CD4-positive, alpha-beta T cell treated with Interleukin-1 beta for 1 hour (primary cell): ENCODE measurements around the gene PITRM1.
"Not testable (repeated sequence)": the region's sequence is repeated elsewhere in the genome, so short reads cannot be mapped to it uniquely, and the experiment has no call there.

Experiments
- DNase-seq, 2 donors: peaks; one replicate each; pipeline ENCODE4 v3.0.0-alpha.2; 2020 to 2022

Gene PITRM1, protein sequence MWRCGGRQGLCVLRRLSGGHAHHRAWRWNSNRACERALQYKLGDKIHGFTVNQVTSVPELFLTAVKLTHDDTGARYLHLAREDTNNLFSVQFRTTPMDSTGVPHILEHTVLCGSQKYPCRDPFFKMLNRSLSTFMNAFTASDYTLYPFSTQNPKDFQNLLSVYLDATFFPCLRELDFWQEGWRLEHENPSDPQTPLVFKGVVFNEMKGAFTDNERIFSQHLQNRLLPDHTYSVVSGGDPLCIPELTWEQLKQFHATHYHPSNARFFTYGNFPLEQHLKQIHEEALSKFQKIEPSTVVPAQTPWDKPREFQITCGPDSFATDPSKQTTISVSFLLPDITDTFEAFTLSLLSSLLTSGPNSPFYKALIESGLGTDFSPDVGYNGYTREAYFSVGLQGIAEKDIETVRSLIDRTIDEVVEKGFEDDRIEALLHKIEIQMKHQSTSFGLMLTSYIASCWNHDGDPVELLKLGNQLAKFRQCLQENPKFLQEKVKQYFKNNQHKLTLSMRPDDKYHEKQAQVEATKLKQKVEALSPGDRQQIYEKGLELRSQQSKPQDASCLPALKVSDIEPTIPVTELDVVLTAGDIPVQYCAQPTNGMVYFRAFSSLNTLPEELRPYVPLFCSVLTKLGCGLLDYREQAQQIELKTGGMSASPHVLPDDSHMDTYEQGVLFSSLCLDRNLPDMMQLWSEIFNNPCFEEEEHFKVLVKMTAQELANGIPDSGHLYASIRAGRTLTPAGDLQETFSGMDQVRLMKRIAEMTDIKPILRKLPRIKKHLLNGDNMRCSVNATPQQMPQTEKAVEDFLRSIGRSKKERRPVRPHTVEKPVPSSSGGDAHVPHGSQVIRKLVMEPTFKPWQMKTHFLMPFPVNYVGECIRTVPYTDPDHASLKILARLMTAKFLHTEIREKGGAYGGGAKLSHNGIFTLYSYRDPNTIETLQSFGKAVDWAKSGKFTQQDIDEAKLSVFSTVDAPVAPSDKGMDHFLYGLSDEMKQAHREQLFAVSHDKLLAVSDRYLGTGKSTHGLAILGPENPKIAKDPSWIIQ

DNA sequence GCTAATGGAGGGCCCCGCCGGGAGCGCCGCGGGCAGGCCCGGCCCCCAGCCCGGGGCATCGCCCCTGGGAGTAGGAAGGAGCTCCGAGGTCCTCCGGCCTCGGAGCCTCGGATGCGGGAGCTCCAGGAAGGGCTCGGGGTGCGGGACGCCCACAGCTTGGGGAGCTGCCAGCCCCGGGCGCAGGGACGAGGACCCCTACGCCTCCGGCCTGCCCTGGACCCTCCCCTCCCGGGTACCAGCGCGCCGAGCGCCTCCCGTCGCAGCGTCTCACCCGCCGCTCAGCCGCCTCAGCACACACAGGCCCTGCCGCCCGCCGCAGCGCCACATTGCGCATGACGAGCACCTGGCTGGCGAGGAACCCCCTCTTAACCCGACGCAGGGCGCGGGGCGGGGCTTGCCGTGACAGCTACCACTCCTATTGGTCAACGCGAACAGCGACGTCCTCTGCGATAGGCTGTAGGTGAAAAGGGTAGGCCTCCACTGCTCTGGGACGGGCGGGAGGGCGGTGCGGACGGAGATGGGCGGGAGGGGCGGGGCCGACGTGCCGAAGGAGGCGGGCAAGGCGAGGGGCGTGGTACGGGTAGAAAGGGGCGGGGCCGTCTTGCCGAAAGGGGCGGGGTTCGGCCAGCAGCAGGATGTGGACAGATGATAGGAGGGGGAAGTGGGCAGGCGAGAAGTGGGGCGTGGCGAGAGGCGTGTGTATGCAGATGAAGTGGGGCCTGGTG lies at the start of gene PITRM1:
Gene PITRM1 (minus strand): TSS at position 337 of the 725 bp plus-strand sequence. CDS start 10 bp downstream, at position 327.
- peak; percentile 99 for DNase-seq

DNA sequence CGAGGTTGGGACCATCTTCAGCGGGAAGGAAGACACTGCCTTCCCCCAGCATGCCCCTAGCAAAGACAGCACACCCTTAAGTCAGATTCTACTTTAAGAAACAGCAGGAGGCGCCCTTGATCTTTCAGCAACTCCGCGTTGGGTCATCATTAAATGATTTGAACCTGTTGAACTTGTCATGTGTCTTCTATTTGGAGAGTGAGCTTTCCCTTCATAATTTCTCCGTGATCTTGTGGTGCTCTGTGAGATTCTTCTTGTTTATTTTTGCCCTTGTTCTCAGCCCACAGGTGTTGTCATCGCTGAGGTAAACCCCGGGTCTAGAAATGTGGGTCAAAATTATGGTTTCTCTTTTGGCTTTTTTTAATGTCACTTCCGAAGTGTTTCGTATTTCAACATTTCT lies 49.5 kb upstream of the PITRM1 start:
- DNase-seq: peak in 1 of 2 donors; percentile 5

DNA sequence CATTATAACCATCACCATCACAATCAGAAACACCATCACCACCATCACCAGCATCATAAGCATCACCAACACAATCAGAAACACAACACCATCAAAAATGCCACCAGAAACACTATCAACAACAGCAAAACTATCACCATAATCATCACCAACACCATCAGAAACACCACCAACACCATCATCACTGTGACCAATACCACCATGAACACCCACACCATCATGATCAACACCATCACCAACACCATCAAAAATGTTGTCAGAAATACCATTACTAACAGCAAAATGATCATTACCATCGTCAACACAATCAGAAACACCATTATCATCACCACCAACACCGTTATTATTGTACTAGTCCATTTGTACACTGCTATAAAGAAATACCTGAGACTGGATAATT lies 49.0 kb upstream of the PITRM1 start:
- DNase-seq: not testable (repeated sequence)

DNA sequence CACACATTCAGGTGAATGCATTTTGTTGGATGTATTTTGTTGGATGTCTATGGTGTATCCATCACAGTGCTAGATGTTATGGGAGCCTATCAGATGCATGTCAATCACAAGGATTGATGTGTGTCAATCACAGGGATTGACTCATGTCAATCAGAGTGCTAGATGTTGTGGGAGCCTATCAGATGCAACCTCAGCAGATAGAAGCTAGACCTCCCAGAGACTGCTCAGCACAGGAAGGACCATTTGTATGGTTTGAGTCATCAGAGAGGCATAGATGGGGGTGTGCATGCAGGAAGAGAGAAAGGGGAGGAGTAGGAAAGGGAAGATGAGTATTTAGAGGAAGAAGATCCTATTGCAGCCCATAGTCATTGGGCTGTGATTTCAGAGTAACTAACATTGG lies 48.3 kb upstream of the PITRM1 start:
- no peak for DNase-seq

DNA sequence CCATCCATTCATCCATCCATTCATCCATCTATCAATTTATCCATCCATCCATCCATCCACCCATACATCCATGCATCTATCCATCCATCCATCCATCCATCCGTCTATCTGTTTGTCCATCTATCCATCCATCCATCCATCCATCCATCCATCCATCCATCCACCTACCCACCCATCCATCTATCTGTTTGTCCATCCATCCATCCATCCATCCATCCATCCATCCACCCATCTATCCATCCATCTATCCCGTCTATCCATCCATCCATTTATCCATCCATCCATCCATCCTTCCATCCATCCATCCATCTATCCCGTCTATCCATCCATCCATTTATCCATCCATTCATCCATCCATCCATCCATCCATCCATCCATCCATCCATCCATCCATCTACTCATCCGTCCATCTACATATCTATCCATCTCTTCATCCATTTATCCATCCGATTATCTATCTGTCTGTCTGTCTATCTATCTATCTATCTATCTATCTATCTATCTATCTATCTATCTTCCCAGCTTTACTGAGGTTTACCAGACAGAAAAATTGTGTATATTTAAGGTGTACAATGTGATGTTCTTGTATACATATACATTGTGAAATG lies 46.5 kb upstream of the PITRM1 start:
- DNase-seq: not testable (repeated sequence)

DNA sequence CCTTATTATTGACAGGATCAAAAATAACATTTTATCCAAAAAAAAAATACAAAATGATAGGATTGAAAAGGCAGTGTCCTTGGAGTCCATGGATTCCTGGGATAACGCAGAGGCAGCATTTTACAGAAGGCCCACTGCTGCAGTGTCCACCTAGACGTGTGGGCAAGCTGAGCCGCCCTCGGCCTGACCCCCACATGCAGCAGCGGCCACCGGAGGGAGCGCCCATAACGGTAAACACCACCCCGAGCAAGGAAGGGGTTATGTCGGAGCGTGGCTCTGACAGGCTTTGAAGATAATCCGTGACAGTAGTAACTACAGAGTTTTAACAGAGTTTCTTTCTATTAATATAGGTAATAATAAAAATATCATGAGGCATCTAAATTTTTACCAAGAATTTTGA lies 45.3 kb upstream of the PITRM1 start:
- DNase-seq: no peak

DNA sequence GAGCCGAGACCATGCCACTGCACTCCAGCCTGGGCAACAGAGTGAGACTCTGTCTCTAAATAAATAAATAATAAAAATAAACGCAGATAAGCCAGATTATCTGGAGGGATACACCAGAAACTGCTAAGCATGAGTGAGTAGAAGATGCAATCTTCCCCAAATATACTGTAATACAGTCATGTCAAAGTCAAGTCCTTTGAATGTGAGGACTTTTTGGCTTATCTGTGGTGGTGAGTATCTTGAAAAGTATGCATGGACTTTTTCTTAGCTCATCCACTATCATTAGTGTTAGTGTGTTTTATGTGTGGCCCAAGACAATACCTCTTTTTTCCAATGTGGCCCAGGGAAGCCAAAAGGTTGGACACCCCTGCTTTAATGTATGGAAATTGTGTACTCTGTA lies 44.7 kb upstream of the PITRM1 start:
- DNase-seq: no peak

DNA sequence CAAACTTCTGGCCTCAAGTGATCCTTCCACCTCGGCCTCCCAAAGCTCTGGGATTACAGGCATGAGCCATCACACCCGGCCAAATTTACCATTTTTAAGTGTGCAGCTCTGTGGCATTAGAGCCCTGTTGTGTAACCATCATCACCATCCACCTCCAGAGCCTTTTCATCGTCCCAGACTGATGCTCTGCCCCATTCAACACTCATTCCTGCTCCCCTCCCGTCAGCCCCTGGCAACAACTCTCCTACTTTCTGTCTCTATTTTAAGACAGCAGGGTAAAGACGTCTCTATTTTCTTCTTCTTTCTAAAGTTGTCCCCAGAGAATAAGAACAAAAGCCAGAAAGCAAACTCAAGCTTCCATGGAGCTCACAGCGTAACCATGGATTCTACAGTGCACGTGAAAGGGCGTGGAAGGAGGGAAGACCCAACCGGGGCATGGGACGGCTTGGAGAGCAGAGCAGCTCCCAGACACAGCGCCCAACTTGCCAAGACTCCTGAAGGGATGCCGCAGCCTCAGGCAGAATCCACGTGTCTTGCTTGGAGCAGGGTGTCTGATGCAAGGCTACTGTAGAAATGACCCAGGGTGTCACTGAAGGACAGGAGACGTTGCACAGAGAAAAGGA lies 42.7 kb upstream of the PITRM1 start:
- no peak for DNase-seq

DNA sequence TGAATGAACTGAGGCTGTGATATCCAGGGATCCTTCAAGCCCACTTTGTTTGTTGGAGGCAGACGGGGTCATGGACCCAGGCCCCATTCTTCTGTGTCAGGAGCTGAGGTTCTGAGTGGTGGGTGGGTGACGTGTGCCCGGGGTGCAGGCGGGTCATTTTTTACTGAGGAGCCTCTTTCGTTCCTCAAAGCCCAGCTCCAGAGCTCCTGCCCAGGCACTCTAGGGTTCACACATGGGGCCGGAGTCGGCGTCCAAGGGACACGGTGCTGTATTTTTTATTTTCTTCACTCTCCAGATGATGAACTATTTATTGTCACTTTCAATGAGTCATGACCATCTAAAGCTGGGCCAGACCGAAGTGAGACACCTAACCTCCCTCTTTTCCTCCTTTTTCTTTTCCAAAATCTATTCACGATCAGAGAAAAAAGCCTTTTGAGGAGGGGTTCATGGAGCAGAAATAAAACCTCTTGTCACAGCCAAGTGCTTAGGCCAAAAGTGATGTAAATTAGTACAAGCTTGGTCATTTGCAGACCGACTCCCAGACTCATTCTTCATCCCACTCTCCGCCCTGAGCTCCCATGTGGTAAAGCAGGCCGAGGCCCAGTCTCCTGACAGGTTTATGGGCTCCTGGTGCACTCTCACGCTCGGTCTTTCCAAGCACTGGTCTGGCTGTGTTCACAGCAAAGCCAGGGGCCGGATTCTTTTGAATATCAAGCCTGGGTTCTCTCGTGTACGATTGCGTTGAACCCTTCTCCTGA lies 41.4 kb upstream of the PITRM1 start:
- DNase-seq: no peak

DNA sequence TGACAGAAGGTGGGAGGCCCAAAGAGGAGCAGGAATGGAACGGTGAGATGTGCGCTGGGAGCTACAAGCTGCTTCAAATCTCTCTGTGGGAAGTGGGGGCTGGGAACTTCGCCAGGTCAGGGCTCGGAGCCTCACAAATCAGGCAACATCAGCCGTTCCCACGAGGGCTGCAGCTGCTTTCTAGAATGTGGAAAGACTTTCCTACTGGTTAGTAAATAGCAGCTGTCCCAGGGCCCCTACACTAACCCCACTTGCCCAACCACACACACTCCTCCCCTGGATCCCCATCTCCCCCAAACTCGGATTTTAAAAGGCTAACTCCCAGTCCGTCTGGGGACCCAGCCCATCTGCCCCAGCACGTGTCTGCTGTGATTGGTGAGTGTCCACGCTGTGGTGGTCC lies 40.6 kb upstream of the PITRM1 start:
- no peak for DNase-seq

DNA sequence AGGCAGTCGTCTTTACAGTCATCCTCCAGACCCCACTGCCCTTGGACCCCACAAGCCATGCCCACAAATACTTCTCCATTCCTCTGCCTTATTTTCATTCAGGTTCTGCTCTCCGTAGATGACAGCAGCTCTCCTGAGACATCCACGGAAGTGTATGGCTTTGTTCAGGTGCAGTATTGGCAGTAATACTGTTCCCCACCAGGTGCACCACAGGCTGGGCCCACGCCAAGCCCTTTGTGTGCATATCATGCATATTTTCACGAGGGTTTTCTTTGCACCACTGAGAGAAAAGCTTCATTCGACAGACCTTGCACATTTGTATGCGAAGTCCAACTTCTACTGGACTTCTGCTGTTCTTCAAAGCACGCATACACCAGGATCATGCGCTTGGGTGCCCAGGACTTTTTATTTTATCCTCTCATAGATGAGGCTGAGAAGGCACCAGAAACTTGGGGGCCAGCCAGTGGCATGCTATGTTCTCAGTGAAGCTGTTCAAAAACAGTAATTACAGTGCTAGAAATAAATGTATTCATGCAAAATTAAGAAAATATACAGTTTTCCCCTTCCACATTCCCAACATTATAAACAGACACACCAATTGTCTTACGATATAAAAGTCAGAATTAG lies 37.8 kb upstream of the PITRM1 start:
- DNase-seq: no peak

DNA sequence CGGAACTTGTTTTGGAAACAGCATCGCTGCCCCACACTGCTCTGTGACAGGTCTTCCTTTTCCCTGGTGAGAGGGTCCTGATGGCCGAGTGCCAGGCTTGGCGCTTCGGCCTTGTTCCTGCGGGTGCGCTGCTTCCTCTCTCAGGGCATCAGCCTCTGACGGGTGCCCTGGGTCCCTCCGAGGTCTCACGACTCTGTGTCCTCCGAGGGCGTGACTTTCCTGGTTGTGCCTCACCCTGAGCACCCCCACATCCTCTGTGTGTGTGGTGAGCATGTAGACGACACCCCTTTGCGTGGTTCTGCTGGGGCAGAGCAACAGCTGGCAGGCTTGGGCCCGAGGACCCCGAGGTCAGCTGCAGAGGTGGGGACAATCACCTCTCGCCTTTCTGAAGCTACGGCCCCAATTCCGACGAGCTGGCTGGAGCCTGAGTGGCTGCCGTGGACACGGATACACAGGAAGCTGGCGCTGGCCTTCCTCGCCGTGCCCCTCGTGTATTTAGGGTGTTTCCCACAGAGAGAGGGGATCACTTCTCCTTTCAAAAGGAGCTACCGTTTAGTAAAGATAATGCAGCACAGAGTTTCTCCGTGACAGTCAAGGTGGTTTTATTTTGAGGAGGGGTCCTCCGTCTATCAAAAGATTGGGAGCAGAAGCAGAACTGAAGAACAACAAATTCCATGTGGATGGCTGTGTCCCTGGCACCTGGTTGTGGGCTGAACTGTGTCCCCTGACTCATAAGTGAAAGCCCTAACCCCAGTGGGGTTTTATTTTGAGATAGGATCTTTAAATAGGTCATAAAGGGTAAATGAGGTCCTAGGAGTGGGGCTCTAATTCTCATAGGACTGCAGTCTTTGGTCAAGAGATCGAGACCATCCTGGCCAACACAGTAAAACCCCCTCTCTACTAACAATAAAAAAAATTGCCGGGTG lies 36.2 kb upstream of the PITRM1 start:
- peak in 1 of 2 donors; percentile 18 for DNase-seq

DNA sequence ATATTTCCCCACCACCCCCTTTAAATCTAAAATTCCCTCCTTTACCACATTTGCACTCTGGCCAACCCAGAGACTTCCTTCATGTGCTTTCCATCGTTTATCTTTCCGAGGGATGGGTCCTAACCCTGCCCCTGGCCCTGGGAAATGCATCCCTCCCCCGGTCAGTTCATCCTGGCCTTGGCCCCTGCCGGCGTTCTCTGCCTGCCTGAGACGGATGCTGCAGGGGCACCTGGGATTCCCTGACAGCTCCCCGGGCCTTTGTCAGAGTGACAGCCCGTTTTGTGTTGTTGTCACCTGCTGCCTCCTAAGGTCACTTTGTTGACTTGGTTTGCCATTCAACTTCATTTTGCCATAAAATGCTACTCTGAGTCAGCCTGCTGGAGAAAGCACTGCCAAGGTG lies 34.8 kb upstream of the PITRM1 start:
- DNase-seq: no peak

DNA sequence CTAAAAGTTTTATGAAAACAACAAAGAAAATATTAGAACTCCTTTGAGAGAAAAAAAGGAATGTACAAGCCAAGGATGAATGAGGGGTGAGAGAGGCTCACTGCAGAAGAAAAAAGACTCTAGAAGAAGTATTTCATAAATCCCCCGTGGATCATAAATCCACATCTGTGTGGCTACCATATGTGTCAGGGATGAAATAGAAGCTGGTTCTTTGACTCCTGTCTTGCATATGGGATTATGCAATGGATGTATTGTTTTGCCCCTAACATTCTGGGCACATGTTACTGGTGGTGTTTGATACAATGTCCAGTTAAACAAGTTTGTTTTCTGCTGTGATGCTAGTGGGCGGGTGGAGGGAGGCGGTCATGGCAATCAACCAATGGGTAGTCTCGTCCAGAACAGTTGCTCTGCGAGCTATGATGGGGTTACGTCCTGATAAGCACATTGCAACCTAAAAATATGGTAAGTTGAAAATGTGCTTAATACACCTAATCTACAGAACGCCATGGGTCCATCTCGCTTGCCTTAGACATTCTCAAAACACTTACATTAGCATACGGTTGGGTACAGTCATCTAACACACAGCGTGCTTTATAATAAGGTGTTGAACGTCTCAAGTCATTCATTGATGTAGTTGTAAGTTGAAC lies 34.1 kb upstream of the PITRM1 start:
- no peak for DNase-seq

DNA sequence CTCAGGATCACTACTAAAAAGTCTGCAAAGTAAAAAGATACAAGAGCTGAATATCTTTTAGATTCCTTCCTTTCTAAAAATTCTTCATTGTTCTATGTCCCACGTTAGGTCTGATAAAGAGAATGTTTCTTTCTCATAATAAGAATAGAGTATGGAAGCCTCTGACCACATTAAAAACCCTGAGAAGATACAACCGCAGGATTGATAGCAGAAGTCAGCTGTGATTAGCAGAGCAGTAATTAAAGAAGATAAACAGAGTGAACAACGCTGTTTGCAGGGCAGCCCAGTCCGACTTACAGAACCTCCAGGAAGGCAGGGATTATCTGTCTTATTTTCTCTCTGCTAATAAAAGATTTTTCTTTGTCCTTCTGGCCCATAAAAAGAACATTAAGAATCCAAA lies 31.4 kb upstream of the PITRM1 start:
- no peak for DNase-seq

DNA sequence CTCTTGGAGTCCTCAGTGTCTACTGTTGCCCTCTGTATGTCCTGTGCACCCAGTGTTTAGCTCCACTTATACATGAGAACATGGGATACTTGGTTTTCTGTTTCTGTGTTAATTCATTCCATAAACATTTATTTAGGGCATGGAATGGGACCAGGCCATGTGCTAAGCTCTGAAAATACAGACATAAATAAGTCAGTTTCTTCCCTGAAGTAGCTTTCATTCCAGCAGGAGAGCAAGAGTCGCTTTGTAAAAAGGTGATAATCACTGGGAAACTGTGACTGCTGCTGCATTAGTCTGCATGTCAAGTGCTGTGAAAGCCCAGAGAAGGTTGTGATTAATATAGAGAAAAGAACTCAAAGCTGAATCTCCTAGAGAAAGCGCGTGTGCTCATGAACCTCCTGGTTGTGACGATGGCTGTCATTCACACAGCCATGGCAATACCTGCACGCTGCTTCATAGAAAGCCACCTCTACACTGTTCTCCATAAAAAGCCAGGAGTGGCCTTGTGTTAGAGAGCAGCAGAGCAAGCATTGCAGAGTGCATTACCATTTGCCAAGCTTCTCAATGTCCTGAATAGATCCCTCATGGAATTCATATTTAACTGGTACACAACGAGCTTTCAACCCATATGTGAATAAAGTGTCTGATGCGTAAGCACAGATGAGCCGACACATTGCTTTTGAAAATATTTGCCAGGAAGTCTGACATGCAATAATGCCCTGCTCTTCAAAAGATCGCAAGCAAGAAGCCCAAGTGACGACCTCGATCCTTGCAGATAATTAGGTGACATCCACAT lies 30.6 kb upstream of the PITRM1 start:
- DNase-seq: no peak

DNA sequence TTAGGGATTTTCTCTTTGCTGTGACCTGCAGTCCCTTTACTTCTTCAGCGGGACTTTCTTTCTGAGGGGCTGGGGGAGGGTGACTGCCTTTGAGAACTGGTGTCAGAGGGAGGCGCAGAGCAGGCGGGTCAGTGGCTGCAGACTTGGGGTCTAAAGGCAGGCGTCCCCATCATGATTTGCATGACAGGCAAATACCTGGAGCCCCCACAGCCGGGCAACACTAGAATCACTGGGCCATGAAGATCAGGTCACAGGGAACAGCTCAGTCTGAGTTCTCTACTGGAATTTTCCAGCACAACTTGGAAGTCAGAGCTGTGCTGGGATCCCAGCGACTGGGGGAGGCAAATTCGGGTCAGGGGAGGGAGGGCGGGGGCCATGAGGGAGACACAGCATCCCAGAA lies 29.2 kb upstream of the PITRM1 start:
- DNase-seq: no peak

DNA sequence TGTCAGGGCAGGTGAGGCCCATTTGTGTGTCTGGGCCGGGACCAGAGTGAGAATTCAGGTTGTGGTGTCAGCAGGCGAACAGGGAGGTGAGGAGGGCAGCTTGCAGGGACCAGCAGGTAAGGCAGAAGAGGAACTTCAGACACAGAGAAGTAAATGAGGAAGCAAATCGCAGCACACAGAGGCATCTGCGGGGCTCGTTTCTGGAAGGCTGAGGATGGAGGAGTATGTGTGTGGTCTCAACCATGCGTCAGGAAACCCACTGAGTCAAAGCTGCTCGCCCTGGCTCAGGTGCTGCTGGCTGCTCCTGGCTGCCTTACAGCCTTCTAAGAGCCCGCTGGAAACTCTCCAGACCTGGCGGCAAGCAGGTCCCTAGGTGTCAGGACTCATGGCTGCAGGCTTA lies 26.9 kb upstream of the PITRM1 start:
- DNase-seq: no peak
